Gastroesophageal sphincter (tissue), 4 donors: Measurements from ENCODE around the gene CACNA2D3. TPM values are rescaled to one million over a fixed set of nuclear protein-coding genes. Genes with fewer than 3 reads are reported as not detected.

Source experiments
- ATAC-seq: fragments of 150-250 bp; one replicate; pipeline ENCODE4 v1.9.1; 2016; ENCODE audit warnings: mild to moderate bottlenecking, moderate library complexity
- H3K27ac ChIP-seq, 4 donors: fragments of 200-600 bp; sonication (generic) in 3 of 4; 1 replicate in 3 of 4; 2 replicates in 1 of 4; pipeline ENCODE4 v1.5.1; 2016 to 2019
- H3K27me3 ChIP-seq: fragments of 200-600 bp; sonication (generic); one replicate; pipeline ENCODE4 v1.5.1; 2019
- H3K36me3 ChIP-seq, 2 donors: fragments of 200-600 bp; sonication (generic); one replicate each; pipeline ENCODE4 v1.5.1; 2019; ENCODE audit warnings: control low read depth in 1 of 2
- H3K4me1 ChIP-seq, 3 donors: fragments of 200-600 bp; sonication (generic); 1 replicate in 2 of 3; 2 replicates in 1 of 3; pipeline ENCODE4 v1.5.1; 2016 to 2019; ENCODE audit warnings: control low read depth in 2 of 3
- H3K4me3 ChIP-seq, 2 donors: fragments of 200-600 bp; sonication (generic); one replicate each; pipeline ENCODE4 v1.5.1; 2019; ENCODE audit warnings: mild to moderate bottlenecking in 1 of 2, moderate library complexity in 1 of 2
- H3K9me3 ChIP-seq, 3 donors: fragments of 200-600 bp; sonication (generic); one replicate each; pipeline ENCODE4 v1.5.1; 2017 to 2019; ENCODE audit warnings: control low read depth in 2 of 3
- EP300 ChIP-seq: sonication (generic); formaldehyde crosslinking; IDR thresholded peaks from one replicate; pipeline ENCODE4 v1.6.1; 2017; ENCODE audit warnings: antibody characterized with exemption, mild to moderate bottlenecking
- POLR2A ChIP-seq, 2 donors: fragments of 450-650 bp; IDR thresholded peaks; one replicate each; pipeline ENCODE4 v1.6.1; 2017; ENCODE audit warnings: antibody characterized with exemption in 2 of 2, mild to moderate bottlenecking in 2 of 2, moderate library complexity in 1 of 2
- POLR2AphosphoS5 ChIP-seq: sonication (generic); formaldehyde crosslinking; IDR thresholded peaks from one replicate; pipeline ENCODE4 v1.6.1; 2017; ENCODE audit warnings: antibody characterized with exemption
- WGBS, 2 donors: methylation state at CpG; one replicate each; pipeline ENCODE4 v1.1.5; 2018; ENCODE audit warnings: low coverage in 1 of 2; 5-methylcytosine and 5-hydroxymethylcytosine counted together
- total RNA-seq, 4 donors: library from RNA; depleted of rRNA; stranded (reverse); fragments of >200 nt; gene quantifications; one replicate each; pipeline ENCODE4 v1.1.0, GENCODE V29; 2016
- TF ChIP-seq, protein P1 (sequence below), 4 experiments: fragments of 200-600 bp in 2 of 4; fragments of 450-650 bp in 2 of 4; sonication (generic) in 1 of 4; IDR thresholded peaks; one replicate each; pipeline ENCODE4 v1.5.1; 2017 to 2019; ENCODE audit warnings: antibody characterized with exemption in 4 of 4, mild to moderate bottlenecking in 2 of 4, moderate library complexity in 2 of 4

CACNA2D3 gene
- total RNA-seq, 4 donors from 2014 or later = 0.94 to 6.5 (median 3.5) TPM

DNA sequence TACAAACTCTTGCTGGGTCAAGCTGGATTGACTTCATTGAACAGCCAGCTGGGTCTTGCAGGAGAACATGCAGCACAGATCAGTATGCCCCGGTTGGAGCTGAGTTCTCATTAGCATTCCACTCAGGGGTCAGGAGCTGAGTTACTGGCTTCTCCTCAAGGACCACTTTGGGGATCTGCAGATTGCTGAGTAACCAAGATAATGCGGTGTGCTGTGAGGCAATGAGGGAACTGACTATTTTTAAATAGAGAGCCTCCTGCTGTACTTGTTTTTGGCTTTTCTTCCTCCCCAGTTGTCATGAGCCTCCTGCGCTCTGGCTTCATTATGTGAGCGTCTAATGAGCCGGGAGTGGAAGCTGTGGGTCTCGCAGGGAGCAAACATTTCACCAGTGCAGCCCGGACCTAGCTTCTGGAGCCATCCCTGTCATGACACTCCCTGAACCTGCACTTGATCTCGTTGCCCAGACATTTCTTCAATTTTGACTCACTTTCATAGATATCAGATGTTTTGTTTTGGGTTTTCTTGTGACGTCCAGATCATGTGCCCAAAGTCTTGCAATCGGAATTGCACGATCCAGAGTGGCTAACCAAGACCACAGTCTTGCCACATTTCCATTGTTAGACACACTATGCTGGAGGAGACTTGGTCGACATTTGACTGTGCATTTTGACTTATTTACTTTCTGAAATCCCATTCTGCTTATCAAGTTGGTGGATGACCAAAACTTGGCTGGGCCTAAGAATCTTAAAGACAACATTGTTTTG is 478.3 kb downstream of the CACNA2D3 start:
- peak; percentile 32 for ATAC-seq
- no peak overlapping the region for H3K4me3 ChIP-seq
- no peaks in the 10 kb centered on the region for H3K36me3 ChIP-seq
- peaks cover 0 to 4% (median 0%) of the 10 kb centered on the region in 3 donors for H3K4me1 ChIP-seq
- 48 to 75% methylated on average over 10 to 11 of the region's 12 CpGs for WGBS, 2 donors
- no peak overlapping the region for H3K27ac ChIP-seq
- no peaks in the 10 kb centered on the region for H3K9me3 ChIP-seq
- no peaks in the 10 kb centered on the region for H3K27me3 ChIP-seq
- TF ChIP-seq EP300 = no peak
- no peak for TF ChIP-seq POLR2AphosphoS5
- TF ChIP-seq, protein P1, sequence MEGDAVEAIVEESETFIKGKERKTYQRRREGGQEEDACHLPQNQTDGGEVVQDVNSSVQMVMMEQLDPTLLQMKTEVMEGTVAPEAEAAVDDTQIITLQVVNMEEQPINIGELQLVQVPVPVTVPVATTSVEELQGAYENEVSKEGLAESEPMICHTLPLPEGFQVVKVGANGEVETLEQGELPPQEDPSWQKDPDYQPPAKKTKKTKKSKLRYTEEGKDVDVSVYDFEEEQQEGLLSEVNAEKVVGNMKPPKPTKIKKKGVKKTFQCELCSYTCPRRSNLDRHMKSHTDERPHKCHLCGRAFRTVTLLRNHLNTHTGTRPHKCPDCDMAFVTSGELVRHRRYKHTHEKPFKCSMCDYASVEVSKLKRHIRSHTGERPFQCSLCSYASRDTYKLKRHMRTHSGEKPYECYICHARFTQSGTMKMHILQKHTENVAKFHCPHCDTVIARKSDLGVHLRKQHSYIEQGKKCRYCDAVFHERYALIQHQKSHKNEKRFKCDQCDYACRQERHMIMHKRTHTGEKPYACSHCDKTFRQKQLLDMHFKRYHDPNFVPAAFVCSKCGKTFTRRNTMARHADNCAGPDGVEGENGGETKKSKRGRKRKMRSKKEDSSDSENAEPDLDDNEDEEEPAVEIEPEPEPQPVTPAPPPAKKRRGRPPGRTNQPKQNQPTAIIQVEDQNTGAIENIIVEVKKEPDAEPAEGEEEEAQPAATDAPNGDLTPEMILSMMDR (IDR thresholded peaks at IDR 0.05) = no peak
- TF ChIP-seq POLR2A (IDR thresholded peaks at IDR 0.05) = no peak

DNA sequence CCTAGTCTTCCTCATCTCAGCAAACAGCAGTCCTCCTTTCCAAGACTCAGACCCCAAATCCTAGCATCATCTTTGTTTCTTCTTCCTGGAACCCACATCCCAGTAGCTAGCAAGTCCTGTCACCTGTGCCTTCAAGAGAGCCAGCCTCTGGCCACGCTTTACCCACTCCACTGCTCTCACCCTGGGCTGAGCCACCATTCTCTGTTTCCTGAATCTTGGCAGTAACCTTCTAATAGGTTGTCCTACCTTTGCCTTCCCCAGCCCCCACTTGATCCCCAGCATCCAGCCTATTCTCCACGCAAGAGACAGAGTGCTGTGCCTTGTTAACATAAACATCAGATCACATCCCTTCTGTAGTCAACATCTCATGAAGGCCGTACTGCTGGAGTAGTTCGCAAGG is 482.1 kb downstream of the CACNA2D3 start:
- H3K4me1 ChIP-seq = peaks cover 0 to 13% (median 0%) of the 10 kb centered on the region in 3 donors
- WGBS, 2 donors = 85 to 88% methylated on average over 1 to 4 of the region's 4 CpGs
- no peaks in the 10 kb centered on the region for H3K36me3 ChIP-seq
- no peak overlapping the region for H3K4me3 ChIP-seq
- no peak overlapping the region for H3K27ac ChIP-seq
- no peak for ATAC-seq
- H3K9me3 ChIP-seq = peaks cover 0 to 4% (median 0%) of the 10 kb centered on the region in 3 donors
- no peak for TF ChIP-seq EP300
- no peak for TF ChIP-seq POLR2AphosphoS5
- no peak for TF ChIP-seq POLR2A (IDR thresholded peaks at IDR 0.05)
- H3K27me3 ChIP-seq = no peaks in the 10 kb centered on the region

GRCh38 chr3:54608041-54608440 is 485.7 kb downstream of the CACNA2D3 start:
- Histone ChIP-seq H3K4me1 (peaks cover 0 to 9% (median 0%) of the 10 kb centered on the region in 3 donors), H3K4me3 (no peak overlapping the region), H3K27me3 (no peaks in the 10 kb centered on the region), H3K9me3 (peaks cover 0 to 4% (median 0%) of the 10 kb centered on the region in 3 donors), H3K36me3 (no peaks in the 10 kb centered on the region), H3K27ac (no peak overlapping the region)
- ATAC-seq = no peak
- TF ChIP-seq EP300 (no peak), POLR2AphosphoS5 (no peak), POLR2A (IDR thresholded peaks at IDR 0.05) (no peak)
- TF ChIP-seq, protein P1 (IDR thresholded peaks at IDR 0.05) = no peak

DNA sequence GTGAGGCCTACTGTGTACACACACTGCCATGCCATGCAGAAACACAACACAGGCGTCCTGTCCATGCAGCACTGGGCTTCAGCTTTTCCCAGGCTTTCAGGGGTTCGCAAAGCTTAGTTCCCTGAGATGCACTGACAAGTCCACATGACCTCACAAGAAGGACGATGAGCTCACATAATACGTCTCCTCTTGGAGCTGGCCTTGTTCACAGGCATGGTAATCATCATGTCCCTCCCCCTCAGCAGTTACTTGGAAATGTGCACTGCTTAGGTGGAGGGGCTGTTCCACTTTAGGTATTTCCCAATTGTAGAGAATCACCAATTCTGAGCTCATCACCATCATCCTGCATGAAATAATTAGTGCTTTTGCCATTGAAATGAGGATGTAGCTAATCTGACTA is 496.7 kb downstream of the CACNA2D3 start:
- TF ChIP-seq POLR2A (IDR thresholded peaks at IDR 0.05) (no peak), EP300 (no peak), POLR2AphosphoS5 (no peak)
- TF ChIP-seq, protein P1 (IDR thresholded peaks at IDR 0.05) = no peak
- no peak overlapping the region for H3K27ac ChIP-seq
- 85% methylated on average over 4 of the region's 4 CpGs; no CpG with 5 or more reads in 1 of the 2 donors for WGBS, 2 donors
- H3K36me3 ChIP-seq = no peaks in the 10 kb centered on the region
- H3K27me3 ChIP-seq = no peaks in the 10 kb centered on the region
- no peaks in the 10 kb centered on the region for H3K9me3 ChIP-seq
- no peaks in the 10 kb centered on the region for H3K4me1 ChIP-seq
- no peak overlapping the region for H3K4me3 ChIP-seq
- no peak for ATAC-seq

DNA sequence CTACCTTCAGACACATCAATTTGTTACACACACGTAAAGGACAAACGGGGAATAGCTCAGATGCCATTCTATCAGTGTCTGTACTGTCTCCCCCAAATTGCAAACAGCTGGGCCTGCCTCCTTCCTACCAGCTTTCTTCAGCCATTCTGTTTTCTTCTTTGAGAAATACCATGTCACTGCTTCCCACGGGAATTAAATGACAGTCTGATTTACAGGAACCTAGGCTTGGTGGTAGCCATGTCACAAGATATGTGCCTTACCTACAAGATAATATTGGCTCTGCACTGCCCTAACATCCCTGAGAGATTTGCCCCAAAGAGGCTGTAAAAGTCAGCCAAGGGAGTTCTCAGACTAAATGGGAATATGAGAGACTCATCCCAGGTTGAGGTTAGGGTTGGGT is 497.2 kb downstream of the CACNA2D3 start:
- Histone ChIP-seq H3K9me3 (no peaks in the 10 kb centered on the region), H3K27me3 (no peaks in the 10 kb centered on the region), H3K27ac (no peak overlapping the region), H3K4me3 (no peak overlapping the region), H3K4me1 (no peaks in the 10 kb centered on the region), H3K36me3 (no peaks in the 10 kb centered on the region)
- 73 to 79% methylated on average over 3 of the region's 3 CpGs for WGBS, 2 donors
- TF ChIP-seq POLR2AphosphoS5 (no peak), EP300 (no peak), POLR2A (IDR thresholded peaks at IDR 0.05) (no peak)
- TF ChIP-seq, protein P1 (IDR thresholded peaks at IDR 0.05) = no peak
- ATAC-seq = no peak
